T-helper 2 cell (primary cell): Measurements from ENCODE around the gene SEC24D.

Source experiments
- DNase-seq, 5 experiments: peaks; one replicate each; pipeline versions ENCODE4 v3.0.0 to v3.0.0-alpha.2; 2012 to 2022

SEC24D gene

GRCh38 chr4:118746251-118746919 lies 89.5 kb downstream of the SEC24D start:
- DNase-seq: no peak

GRCh38 chr4:118745357-118745756 lies 90.6 kb downstream of the SEC24D start:
- no peak for DNase-seq

- DNase-seq: no peak
Measured at GRCh38 chr4:118743867-118744266, 92.1 kb downstream of the SEC24D start.

GRCh38 chr4:118742050-118742449 lies 93.9 kb downstream of the SEC24D start:
- no peak for DNase-seq

GRCh38 chr4:118741301-118741855 lies 94.5 kb downstream of the SEC24D start:
- DNase-seq: no peak

- peak in 1 of 5 experiments; percentile 6 for DNase-seq
Measured at GRCh38 chr4:118740869-118741268, 95.1 kb downstream of the SEC24D start.

DNA sequence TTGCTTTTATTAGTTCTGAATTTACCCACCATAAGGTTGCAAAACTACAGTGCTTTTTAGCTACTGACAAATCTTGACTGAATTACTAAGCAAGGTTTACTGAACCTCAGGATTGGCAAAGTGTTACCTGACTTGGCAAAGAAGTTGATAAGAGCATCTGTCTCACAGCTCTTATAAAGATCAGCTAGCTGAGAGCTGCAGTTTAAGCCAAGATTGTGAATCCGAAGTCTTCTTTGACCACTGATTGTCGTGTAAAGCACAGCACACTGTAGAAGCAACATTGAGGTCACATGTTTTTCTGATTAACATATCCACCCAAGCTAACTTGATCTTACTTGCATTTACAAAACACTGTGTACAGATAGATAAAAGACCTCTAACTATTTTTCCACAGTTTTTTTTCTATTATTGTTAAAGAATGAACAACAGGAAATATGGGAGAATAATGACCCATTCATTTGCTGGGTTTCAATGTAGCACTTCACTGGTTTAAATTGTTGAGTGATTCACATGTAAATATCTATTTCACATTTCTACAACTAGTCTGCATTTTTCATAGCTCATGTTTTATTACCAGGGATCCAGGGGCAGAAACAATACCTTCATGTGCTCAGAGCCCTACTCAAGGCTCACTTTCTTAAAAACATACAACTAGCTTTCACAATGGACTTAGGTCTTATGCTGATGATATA lies 96.8 kb downstream of the SEC24D start:
- no peak for DNase-seq

- DNase-seq: no peak
Measured at GRCh38 chr4:118738090-118738489, 97.8 kb downstream of the SEC24D start.

GRCh38 chr4:118736900-118737299 lies 99.0 kb downstream of the SEC24D start:
- no peak for DNase-seq

DNA sequence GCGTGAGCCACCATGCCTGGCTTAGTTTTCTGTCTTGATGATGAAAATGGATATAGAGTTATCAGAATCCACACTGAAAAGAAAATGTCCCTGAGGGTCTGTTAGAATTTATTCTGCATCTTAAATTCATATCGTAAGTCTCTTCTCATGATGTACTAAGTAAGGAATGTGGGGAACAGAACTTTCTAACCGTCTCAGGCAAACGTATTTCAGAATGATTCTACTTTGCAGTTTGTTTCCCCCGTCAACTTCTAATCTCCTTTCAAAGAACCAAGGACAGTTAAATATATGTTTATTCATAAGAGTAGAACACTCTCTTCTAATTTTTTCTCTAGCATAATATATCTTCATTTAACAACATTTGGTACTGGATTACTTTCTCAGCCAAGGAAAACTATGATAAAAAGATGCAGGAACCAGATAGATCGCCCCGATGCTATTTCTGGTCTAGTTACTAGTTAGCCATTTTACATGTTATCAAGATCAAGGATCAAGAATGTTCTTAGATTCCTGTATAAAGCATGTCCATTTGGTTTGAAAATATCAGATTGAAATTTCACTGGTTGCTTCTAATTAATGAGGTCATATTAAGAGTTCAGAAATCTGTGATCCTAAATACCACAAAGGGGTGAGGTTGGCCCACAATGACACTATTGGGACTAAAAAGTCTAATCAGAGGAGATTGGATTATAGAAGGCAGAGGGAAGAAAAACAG lies 101.3 kb downstream of the SEC24D start:
- no peak for DNase-seq

- DNase-seq: no peak
Measured at GRCh38 chr4:118732591-118733330, 103.2 kb downstream of the SEC24D start.

DNA sequence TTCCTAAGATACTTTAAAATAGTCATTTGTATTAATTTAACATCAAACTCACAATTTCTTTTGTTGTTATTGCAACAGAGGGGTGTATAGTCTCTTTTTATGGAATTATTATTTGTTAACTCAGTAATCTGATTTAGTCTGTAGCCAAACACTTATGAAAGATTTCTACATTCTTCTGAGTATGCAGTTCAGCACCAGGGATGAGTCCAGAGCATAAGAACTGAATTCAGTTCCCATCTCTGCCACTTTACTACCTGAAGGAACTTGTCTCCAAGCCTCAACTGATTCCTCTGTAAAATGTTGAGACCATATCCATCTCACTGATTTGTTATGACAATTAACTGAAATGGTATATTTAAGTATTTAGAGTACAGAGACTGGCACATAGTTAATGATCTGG lies 105.2 kb downstream of the SEC24D start:
- no peak for DNase-seq

DNA sequence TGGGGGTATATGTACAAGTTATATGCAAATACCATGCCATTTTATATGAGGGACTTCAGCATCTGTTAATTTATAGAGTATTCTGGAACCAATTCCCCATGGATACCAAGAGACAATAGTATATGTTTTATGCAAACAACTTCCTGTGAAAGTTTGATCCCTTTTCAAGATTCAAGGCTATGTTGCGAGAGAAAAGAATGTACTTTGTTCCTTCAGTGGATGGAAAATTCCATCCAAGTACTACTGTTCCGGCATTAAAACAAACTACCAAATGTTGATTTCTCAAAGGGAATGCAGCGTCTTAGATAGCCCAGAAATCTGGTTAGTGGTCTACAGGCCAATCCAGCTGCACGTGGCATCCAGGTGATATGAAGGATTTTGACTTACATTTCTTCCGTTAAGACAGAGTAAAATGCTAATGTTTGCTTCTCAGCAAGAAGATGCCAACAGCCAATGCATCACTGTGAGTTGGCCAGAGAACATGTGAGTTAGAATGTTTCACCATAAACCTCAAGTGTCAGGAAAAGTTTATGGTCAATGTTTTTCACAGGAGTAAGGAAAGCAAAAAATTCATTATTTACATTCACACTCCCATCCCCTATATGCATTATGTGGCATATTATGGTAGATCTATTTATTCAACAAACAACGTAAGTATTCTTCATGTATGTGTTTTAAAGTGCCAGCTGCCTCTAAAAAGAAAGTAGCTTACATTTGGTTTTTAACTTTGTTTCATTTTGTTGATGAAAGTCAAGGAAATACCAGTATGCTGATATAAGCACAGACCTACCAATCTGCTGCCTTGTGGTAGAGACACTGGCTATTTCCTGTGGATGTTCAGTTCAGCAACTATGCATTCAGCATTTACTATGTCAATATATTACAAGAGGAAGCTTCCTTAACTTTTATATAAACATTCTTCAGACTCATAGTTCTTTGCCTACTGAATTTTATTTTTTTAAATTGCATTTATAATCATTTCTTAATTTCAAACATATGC lies 106.3 kb downstream of the SEC24D start:
- peak in 1 of 5 experiments; percentile 63 for DNase-seq

GRCh38 chr4:118727360-118727759 lies 108.6 kb downstream of the SEC24D start:
- no peak for DNase-seq

DNA sequence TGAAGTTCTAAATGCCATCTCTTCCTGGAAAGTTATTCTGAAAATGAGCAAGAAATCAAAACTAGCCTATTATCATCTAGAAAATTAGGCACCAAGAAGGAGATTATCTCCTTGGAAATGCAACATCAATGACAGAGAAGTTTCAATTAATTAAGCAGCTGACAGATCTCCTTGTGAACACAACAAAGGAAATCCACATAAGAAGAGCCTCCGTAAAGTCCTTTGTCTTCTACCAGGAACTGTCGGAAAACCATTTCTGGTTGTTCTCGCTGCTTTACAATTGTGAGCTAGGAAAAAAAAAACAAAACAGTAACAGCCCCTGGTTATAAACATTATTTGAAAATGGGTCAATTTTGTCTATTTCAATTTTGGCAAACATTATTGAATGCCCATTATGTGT lies 112.6 kb downstream of the SEC24D start:
- no peak for DNase-seq

GRCh38 chr4:118721752-118722151 lies 114.2 kb downstream of the SEC24D start:
- DNase-seq: no peak

- DNase-seq: no peak
Measured at GRCh38 chr4:118718511-118719170, 117.3 kb downstream of the SEC24D start.

DNA sequence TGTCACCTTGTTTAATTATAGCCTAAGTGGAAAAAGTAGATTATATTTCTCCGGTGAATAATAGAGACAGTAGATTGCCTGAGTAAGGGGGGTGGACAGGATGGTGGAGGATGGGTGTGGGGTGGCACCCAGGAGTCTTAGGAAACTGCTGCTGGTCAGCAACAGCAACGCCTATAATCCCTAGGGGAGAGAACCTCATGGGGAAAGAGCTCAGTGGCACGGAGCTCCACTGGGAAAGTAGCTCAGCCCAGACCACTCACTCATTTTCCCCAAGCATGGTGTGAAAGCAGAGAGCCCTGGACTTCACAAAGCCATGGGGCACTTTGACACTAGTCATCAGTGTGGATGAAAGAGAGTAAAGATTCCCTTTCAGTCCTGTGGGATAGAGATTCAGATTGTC lies 119.6 kb downstream of the SEC24D start:
- DNase-seq: no peak

DNA sequence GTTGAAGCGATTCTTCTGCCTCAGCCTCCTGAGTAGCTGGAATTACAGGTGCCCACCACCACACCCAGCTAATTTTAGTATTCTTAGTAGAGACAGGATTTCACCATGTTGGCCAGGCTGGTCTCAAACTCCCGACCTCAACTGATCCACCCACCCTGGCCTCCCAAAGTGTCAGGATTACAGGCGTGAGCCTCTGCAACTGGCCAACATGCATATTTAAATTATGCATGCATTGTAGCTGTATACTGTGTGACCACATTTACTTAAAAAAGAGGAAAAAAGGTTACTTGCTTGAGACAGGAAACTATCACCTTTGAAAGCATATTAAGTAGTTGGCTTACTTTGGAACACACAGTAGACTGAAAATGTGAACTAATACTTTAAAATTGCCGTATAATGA lies 121.2 kb downstream of the SEC24D start:
- DNase-seq: no peak

DNA sequence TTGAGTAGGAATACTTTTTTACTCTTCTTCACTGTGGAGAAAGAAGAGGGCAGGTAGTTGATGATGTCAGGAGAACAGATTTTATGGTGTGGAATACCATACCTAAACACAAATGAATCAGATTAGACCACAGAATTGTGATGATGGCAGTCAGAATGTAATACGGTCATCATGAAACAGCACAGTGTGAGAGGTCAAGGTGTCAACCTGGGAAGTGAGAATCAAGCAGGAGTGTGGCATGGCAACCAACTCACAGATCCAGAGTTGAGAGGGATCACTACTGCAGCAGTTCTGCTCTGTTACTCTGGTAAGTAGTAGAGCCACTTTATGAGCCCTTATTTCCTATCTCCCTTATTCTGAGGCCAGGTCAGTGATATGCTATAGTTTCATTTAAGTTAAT lies 123.1 kb downstream of the SEC24D start:
- DNase-seq: peak in 1 of 5 experiments; percentile 4

DNA sequence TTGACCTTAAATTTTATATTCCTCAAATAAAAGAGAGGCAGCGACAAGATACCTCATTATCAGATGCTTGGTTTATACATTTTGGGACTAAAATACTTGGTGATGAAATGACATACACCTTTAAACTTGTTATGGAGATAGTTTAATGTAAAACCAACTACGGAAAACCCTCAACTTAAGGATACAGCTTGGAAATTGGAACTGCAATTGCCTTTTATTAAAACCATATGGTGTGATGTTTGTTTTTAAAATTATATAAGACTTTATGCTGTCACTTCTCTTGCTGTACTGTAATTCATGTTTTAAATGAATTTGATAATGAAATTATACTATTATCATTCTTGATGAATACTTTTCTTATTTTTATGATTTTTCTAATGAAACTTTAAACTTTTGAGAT lies 124.9 kb downstream of the SEC24D start:
- DNase-seq: no peak
